Dendritic cell treated with granulocyte-macrophage colony-stimulating factor and Interleukin-4, amounts not matched to agents 40 ng/mL and 50 ng/mL, for 4 days (primary cell): ENCODE results near the gene AK9.
"Not testable (repeated sequence)": the region's sequence is repeated elsewhere in the genome, so short reads cannot be mapped to it uniquely, and the experiment has no call there.

ENCODE experiments used
- H3K27ac Mint-ChIP-seq: one replicate; pipeline ENCODE4 v1.8.0; 2022; ENCODE audit warnings: mild to moderate bottlenecking, mixed read lengths
- H3K27me3 Mint-ChIP-seq: one replicate; pipeline ENCODE4 v1.8.0; 2022; ENCODE audit warnings: mild to moderate bottlenecking, mixed read lengths
- H3K36me3 Mint-ChIP-seq: one replicate; pipeline ENCODE4 v1.8.0; 2022; ENCODE audit warnings: low read depth, mixed read lengths
- H3K4me1 Mint-ChIP-seq: one replicate; pipeline ENCODE4 v1.8.0; 2022; ENCODE audit warnings: low read depth, mixed read lengths
- H3K4me3 Mint-ChIP-seq: one replicate; pipeline ENCODE4 v1.8.0; 2022; ENCODE audit warnings: mild to moderate bottlenecking, moderate library complexity, mixed read lengths
- H3K9me3 Mint-ChIP-seq: one replicate; pipeline ENCODE4 v1.8.0; 2022; ENCODE audit warnings: mixed read lengths
- intact Hi-C: fragments of 100-400 bp; cut with micrococcal nuclease; formaldehyde crosslinking; loops from one replicate; pipeline ENCODE4 v1.15.0; 2022

Gene AK9

DNA sequence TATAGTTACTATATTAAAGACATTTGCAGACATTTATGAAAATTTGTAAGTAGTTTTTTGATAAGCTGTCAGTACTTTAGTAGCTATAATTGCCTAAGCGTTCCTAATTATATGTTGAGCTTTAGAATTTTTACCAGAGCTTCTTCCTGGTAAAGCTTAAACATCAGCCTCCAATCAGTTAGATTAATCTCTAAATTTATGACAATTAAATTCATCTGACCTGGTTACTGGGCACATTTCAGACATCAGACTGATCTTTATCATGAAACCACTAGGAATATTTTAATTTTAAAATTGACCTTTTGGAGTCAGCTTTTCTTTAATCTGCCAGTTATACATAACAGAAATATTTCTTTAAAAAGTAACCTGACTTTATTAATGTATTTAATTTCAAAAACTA, 23.6 kb upstream of the AK9 start:
- Mint-ChIP-seq H3K4me1 (peaks cover 50% of the 10 kb centered on the region), H3K9me3 (peaks cover 7% of the 10 kb centered on the region), H3K36me3 (peaks cover 73% of the 10 kb centered on the region), H3K27me3 (no peaks in the 10 kb centered on the region), H3K27ac (no peak overlapping the region), H3K4me3 (no peak overlapping the region)
- intact Hi-C loops, result loop anchor here (5.0 kb wide), 1 partner anchor 68 kb away; no protein-coding TSS in a partner anchor

DNA sequence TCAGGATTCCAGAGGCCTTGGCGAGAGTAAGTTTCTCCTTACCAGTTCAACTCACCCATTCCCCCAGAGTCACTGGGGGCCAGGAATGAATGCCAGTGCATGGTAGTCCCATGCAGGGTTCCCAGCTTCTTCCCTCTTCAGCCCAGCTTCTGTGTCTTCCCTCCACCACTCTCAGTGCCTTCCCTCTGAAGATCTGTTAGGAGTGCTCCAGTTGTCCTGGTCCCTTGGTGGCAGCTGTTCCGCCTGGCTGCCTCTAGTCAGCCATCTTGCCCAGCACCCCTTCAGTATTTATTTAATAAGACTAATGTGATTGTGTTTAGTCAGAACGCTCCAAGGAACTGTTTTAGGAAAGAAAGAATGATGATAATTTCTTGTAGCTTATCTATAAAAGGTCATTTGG, 23.2 kb upstream of the AK9 start:
- Mint-ChIP-seq H3K4me3 (no peak overlapping the region), H3K27ac (no peak overlapping the region), H3K4me1 (peaks cover 54% of the 10 kb centered on the region), H3K27me3 (no peaks in the 10 kb centered on the region), H3K36me3 (peaks cover 73% of the 10 kb centered on the region), H3K9me3 (peaks cover 9% of the 10 kb centered on the region)
- intact Hi-C loops, result no loop called here

DNA sequence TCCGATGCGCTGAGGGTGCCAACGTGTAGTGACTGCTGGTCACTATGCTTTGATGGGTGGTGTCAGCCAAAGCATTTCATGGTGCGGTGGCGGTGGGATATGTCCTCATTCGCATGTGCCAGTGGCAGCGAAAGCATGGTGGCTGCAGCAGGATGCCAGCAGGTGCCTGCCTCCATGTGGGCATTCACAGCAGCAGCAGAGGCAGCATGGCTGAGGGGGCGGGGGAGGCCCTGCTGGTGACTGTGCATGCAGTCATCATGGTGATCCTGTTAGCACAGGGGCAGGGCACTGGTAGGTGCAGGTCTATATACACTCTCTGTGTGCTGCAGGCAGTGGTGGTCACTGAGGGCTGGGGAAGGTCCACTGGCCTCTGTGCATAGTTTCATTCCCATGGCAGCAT, 22.1 kb upstream of the AK9 start:
- Mint-ChIP-seq H3K9me3 (peaks cover 9% of the 10 kb centered on the region), H3K4me1 (peaks cover 58% of the 10 kb centered on the region), H3K36me3 (peaks cover 73% of the 10 kb centered on the region), H3K27me3 (no peaks in the 10 kb centered on the region), H3K27ac (no peak overlapping the region), H3K4me3 (no peak overlapping the region)
- intact Hi-C loops, result no loop called here

DNA sequence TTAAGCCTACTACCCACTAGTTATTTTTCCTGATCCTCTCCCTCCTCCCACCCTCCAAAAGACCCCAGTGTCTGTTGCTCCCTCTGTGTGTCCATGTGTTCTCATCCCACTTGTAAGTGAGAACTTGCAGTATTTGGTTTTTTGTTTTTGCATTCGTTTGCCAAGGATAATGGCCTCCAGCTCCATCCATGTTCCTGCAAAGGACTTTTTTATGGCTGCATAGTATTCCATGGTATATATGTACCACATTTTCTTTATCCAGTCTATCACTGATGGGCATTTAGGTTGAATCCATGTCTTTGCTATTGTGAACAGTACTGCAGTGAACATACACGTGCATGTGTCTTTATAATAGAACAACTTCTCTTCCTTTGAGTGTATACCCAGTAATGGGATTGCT, 17.1 kb upstream of the AK9 start:
- H3K9me3 Mint-ChIP-seq, H3K4me3 Mint-ChIP-seq: not testable (repeated sequence)

DNA sequence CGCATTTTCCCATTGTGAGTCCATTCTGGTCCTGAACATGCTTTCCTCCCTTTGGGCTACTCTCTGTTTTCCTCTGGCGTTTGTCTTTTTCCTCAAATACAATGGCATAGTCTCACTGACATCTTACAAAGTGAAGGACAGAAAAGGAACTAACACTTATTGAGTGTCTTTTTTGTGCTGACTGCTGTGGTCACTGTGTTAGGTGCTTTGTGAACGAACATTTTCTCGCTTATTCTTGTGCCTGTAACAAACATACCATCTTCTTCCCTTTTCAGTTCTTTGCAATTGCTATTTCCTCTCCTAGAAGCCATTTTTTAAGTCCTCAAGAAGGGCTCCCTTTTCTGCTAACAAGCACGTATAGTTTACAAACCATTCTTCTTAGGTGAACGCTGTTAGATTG, 15.5 kb upstream of the AK9 start:
- Mint-ChIP-seq H3K4me1 (peaks cover 78% of the 10 kb centered on the region), H3K27me3 (no peaks in the 10 kb centered on the region), H3K4me3 (no peak overlapping the region), H3K27ac (peak overlapping the region; percentile 53), H3K36me3 (peaks cover 54% of the 10 kb centered on the region), H3K9me3 (peaks cover 9% of the 10 kb centered on the region)
- intact Hi-C loops, result loop anchor here (10.0 kb wide), 1 partner anchor 688 kb away; no protein-coding TSS in a partner anchor

More for the DNA sequence above, 17.1 kb upstream of the AK9 start:
- Mint-ChIP-seq H3K4me1 (peaks cover 69% of the 10 kb centered on the region), H3K36me3 (peaks cover 56% of the 10 kb centered on the region)
- H3K27me3 Mint-ChIP-seq, H3K27ac Mint-ChIP-seq: not testable (repeated sequence)
- intact Hi-C loops, result loop anchor here (10.0 kb wide), 1 partner anchor 687 kb away; no protein-coding TSS in a partner anchor

DNA sequence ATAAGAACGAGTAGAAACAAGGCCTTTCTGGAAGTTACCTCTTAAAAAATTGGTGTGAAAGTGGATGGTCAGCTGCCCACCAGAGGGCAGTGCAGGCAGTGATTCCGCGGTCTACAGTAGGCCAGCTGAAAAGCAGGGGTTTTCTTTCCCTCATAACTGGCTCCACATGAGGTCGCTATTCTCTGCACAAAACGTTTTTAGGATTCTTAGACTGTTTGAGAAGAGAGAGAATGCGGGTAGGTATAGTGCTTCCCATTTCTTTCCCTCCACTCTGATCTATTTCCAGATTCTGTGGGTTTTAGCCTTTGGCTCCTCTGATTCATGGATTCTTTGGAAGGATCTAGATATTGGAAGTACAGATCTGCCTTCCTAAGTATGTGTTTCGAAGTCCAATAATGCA, 14.3 kb upstream of the AK9 start:
- Mint-ChIP-seq H3K27ac (peak overlapping the region; percentile 93), H3K9me3 (peaks cover 8% of the 10 kb centered on the region), H3K4me1 (peaks cover 74% of the 10 kb centered on the region), H3K27me3 (no peaks in the 10 kb centered on the region), H3K36me3 (peaks cover 48% of the 10 kb centered on the region), H3K4me3 (no peak overlapping the region)
- intact Hi-C loops, result loop anchor here (1.0 to 10.0 kb wide), 2 partner anchors 334 to 690 kb away; no protein-coding TSS in a partner anchor

DNA sequence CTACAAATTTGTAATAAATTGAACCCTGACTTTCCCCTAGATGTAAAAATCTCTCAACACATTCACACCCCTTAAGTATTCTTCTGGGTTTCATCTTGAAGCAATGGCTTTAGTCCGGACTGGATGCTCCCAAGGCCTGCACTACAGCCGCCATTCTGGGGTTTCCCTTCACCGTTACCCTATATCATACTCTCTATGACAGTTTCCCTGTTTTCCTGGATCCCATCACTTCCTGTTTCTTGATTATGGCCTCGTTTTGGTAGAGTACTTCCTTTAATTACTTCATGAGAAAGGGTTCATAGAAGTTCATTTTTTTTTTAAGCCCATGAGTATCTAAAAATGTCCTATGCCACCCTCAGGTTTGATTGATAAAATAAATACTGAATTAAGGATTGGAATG, 11.8 kb upstream of the AK9 start:
- H3K27ac Mint-ChIP-seq, result peak overlapping the region; percentile 93
- intact Hi-C loops, result loop anchor here (1.0 to 10.0 kb wide), 3 partner anchors 9 to 692 kb away; no protein-coding TSS in a partner anchor

DNA sequence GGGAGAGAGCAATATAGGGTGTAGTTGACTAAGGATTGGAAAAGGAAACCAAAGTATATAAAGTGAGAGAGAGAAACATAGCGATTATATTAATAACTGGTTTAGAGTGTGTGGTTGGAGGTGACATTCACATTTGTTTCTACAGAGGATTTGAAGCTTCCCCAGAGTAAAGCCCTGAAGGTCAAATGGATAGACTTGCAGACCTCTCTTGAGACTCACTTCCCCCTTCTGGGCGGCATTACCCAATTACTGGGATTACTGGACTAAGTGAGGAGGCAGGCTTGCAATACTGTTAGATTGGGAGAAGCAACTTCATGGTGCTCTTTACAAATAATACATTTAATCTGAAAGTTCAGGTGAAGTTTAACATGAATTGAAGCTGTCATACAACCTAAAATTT, 10.8 kb upstream of the AK9 start:
- Mint-ChIP-seq H3K36me3 (peaks cover 35% of the 10 kb centered on the region), H3K27me3 (no peaks in the 10 kb centered on the region), H3K4me3 (no peak overlapping the region), H3K4me1 (peaks cover 73% of the 10 kb centered on the region), H3K9me3 (no peaks in the 10 kb centered on the region), H3K27ac (peak overlapping the region; percentile 93)
- intact Hi-C loops, result loop anchor here (1.0 to 10.0 kb wide), 3 partner anchors 8 to 693 kb away; no protein-coding TSS in a partner anchor

More for the DNA sequence above, 11.8 kb upstream of the AK9 start:
- H3K4me3 Mint-ChIP-seq, result peak overlapping the region; percentile 48
- H3K27me3 Mint-ChIP-seq, result no peaks in the 10 kb centered on the region
- H3K4me1 Mint-ChIP-seq, result peaks cover 65% of the 10 kb centered on the region
- peaks cover 35% of the 10 kb centered on the region for H3K36me3 Mint-ChIP-seq
- no peaks in the 10 kb centered on the region for H3K9me3 Mint-ChIP-seq

DNA sequence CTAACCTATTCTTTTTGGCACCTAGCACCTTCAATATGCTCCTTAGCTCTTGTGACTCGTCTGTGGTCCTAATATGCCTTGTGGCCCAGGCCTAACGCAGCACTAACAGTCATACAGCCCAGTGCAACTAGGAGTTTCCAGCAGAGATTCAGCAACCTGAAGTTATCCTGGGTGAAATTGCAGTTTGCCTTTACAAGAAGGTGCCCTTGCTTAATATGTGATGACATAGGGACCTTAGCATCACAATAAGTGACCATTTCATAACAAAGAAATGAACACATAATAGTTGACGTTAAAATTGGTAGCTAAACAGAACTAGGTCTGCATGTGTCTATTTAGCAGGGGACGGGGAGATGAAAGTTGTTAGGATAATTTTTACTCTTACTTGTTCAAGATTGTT, 10.2 kb upstream of the AK9 start:
- Mint-ChIP-seq H3K36me3 (peaks cover 40% of the 10 kb centered on the region), H3K27ac (peak overlapping the region; percentile 93), H3K27me3 (no peaks in the 10 kb centered on the region), H3K4me1 (peaks cover 73% of the 10 kb centered on the region), H3K9me3 (no peaks in the 10 kb centered on the region), H3K4me3 (no peak overlapping the region)
- intact Hi-C loops, result loop anchor here (5.0 to 10.0 kb wide), 2 partner anchors 179 to 694 kb away; no protein-coding TSS in a partner anchor

DNA sequence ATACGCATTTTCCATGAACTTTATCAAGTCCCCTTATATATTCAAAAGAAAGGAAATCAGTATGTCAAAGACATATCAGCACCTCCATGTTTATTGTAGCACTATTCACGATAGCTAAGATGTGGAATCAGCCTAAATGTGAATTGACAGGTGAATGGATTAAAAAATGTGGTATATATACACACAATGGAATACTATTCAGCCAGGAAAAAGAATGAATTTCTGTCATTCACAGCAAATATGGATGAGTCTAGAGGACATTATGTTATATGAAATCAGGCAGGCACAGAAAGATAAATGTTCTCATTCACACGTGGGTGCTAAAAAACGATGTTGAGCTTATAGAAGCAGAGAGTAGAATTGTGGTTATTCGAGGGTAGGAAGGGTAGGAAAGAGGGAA, 5.4 kb upstream of the AK9 start:
- H3K27me3 Mint-ChIP-seq, result no peaks in the 10 kb centered on the region

DNA sequence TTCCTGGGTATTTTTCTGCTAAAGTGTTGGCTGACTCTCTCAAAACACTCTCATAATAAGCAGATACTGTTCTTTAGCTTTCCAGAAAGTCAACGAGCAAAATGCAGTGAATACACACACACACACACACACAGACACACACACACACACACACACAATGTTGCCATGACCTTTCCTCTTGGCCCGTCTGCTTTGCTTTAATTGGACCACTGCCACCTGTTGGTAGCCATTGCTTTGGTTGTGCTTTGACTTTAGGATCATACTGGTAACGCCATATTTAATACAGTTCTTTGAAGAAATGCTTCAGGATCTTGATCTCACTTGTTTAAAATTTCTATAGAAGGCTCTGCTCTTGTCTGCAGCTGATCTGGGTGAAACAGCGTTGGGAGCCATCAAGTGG, 4.5 kb upstream of the AK9 start:
- no peaks in the 10 kb centered on the region for H3K27me3 Mint-ChIP-seq
- peaks cover 53% of the 10 kb centered on the region for H3K4me1 Mint-ChIP-seq
- H3K4me3 Mint-ChIP-seq, result no peak overlapping the region
- H3K9me3 Mint-ChIP-seq, result no peaks in the 10 kb centered on the region
- peaks cover 40% of the 10 kb centered on the region for H3K36me3 Mint-ChIP-seq
- intact Hi-C loops, result no loop called here
- H3K27ac Mint-ChIP-seq, result no peak overlapping the region

More for the DNA sequence above, 5.4 kb upstream of the AK9 start:
- Mint-ChIP-seq H3K4me3 (no peak overlapping the region), H3K36me3 (peaks cover 39% of the 10 kb centered on the region), H3K27ac (peak overlapping the region; percentile 76), H3K4me1 (peaks cover 60% of the 10 kb centered on the region), H3K9me3 (no peaks in the 10 kb centered on the region)
- intact Hi-C loops, result no loop called here

DNA sequence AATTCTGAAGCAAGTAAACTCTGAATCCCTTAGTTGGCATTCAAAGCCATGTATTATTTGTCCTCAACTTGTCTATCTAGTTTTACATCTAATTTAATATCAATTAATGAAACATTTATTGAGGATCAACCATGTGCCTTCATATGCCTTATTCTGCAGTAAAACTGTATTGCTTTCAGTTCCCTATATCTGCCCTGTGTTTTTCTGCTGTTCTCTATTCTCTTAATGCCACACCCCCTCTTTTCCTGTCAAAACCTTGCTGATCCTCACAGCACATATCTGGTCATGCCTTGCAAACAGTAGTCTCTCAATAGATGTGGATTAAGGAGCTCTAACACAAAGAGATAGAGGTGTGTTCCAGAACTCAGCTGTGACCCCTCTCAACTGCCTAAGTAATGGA, 2.1 kb upstream of the AK9 start:
- peak overlapping the region; percentile 96 for H3K27ac Mint-ChIP-seq
- intact Hi-C loops, result loop anchor here (1.0 to 5.0 kb wide), 2 partner anchors 9 to 251 kb away; partner anchors contain the start of genes PPIL6 and SMPD2
- H3K4me3 Mint-ChIP-seq, result peak overlapping the region; percentile 85
- H3K36me3 Mint-ChIP-seq, result peaks cover 29% of the 10 kb centered on the region
- no peaks in the 10 kb centered on the region for H3K27me3 Mint-ChIP-seq
- peaks cover 56% of the 10 kb centered on the region for H3K4me1 Mint-ChIP-seq
- no peaks in the 10 kb centered on the region for H3K9me3 Mint-ChIP-seq

DNA sequence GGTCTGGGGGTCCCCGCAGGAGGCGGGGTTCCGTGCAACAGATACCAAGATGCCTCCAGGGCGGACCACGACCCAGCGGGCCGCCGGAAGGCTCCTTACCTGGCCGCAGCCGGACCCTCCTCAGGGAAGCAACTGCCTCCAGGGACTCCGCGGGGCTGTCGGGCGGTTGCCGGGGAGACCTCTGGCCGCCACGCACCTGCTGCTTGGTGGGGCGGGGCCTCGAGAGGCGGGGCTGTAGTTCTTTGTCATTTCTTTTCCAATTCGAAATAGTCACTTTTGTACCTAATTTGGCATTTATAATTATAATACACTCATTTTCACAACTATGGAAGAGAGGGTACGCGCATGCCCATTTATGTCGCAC, 647 bp downstream of the AK9 start:
- Mint-ChIP-seq H3K9me3 (peaks cover 6% of the 10 kb centered on the region), H3K36me3 (peaks cover 15% of the 10 kb centered on the region), H3K4me3 (peak overlapping the region; percentile 85), H3K27me3 (no peaks in the 10 kb centered on the region), H3K27ac (peak overlapping the region; percentile 96), H3K4me1 (peaks cover 42% of the 10 kb centered on the region)
- intact Hi-C loops, result loop anchor here (5.0 kb wide), 1 partner anchor 248 kb away; the partner anchor contains the start of genes PPIL6 and SMPD2

DNA sequence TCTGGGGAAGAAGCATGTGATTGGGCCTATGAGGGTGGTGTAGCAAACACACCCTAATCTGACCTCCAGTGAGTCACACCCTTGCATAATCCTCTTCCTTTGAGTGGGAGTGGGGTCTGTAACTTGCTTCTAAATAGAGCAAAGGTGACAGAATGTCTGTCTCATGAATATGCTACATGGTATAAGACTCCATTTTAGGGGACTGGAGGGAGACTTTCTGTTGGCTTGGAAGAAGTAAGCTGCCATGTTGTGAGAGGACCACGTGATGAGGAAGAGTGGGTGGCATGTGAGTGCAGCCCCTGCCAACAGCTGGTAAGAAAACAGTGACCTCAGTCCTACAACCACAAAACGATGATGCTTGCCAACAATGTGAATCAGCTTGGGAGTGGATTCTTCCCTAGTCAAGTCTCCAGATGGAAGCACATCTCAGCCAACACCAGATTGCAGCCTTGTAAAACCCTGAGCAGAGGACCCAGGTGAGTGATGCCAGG, 3.7 kb downstream of the AK9 start:
- Mint-ChIP-seq H3K27me3 (no peaks in the 10 kb centered on the region), H3K9me3 (peaks cover 6% of the 10 kb centered on the region), H3K4me1 (peaks cover 19% of the 10 kb centered on the region), H3K4me3 (no peak overlapping the region), H3K36me3 (peaks cover 4% of the 10 kb centered on the region), H3K27ac (peak overlapping the region; percentile 50)
- intact Hi-C loops, result no loop called here
